ENCODE data around the gene NHEJ1. TPM values are rescaled to one million over a fixed set of nuclear protein-coding genes. Genes with fewer than 3 reads are reported as not detected.

NHEJ1 gene
- total RNA-seq, 1 experiment from 2014 or later: 28.4 TPM

GRCh38 chr2:219173176-219173575, 12.6 kb upstream of the NHEJ1 start:
- in situ Hi-C loops (cut with HindIII; ENCODE audit: low pct_unique_long_range_greater_than_20kb, low sequenced_read_pairs): no loop called here
- DNase-seq (ENCODE audit: low read depth, low spot score): no peak

- DNase-seq (ENCODE audit: low read depth, low spot score): no peak
- in situ Hi-C loops (cut with HindIII; ENCODE audit: low pct_unique_long_range_greater_than_20kb, low sequenced_read_pairs): no loop called here
Measured at GRCh38 chr2:219172231-219173154, 11.9 kb upstream of the NHEJ1 start.

- in situ Hi-C loops (cut with HindIII; ENCODE audit: low pct_unique_long_range_greater_than_20kb, low sequenced_read_pairs): no loop called here
- DNase-seq (ENCODE audit: low read depth, low spot score): peak; percentile 97
Measured at GRCh38 chr2:219171231-219171651, 10.6 kb upstream of the NHEJ1 start.

GRCh38 chr2:219169930-219170654, 9.5 kb upstream of the NHEJ1 start, which contains the start of gene SLC23A3:
TSS of gene SLC23A3 (minus strand) at chr2:219170029. CDS start at chr2:219169984, 45 bp downstream.
- in situ Hi-C loops (cut with HindIII; ENCODE audit: low pct_unique_long_range_greater_than_20kb, low sequenced_read_pairs): no loop called here
- no peak for DNase-seq (ENCODE audit: low read depth, low spot score)

GRCh38 chr2:219168932-219169331, 8.3 kb upstream of the NHEJ1 start:
- DNase-seq (ENCODE audit: low read depth, low spot score): no peak
- in situ Hi-C loops (cut with HindIII; ENCODE audit: low pct_unique_long_range_greater_than_20kb, low sequenced_read_pairs): no loop called here

- in situ Hi-C loops (cut with HindIII; ENCODE audit: low pct_unique_long_range_greater_than_20kb, low sequenced_read_pairs): no loop called here
- DNase-seq (ENCODE audit: low read depth, low spot score): no peak
Measured at GRCh38 chr2:219168526-219168925, 7.9 kb upstream of the NHEJ1 start.

- no peak for DNase-seq (ENCODE audit: low read depth, low spot score)
- in situ Hi-C loops (cut with HindIII; ENCODE audit: low pct_unique_long_range_greater_than_20kb, low sequenced_read_pairs): no loop called here
Measured at GRCh38 chr2:219167997-219168396, 7.4 kb upstream of the NHEJ1 start.

- no peak for DNase-seq (ENCODE audit: low read depth, low spot score)
- in situ Hi-C loops (cut with HindIII; ENCODE audit: low pct_unique_long_range_greater_than_20kb, low sequenced_read_pairs): no loop called here
Measured at GRCh38 chr2:219165058-219165911, 4.7 kb upstream of the NHEJ1 start.

GRCh38 chr2:219163156-219163555, 2.5 kb upstream of the NHEJ1 start:
- DNase-seq (ENCODE audit: low read depth, low spot score): no peak
- in situ Hi-C loops (cut with HindIII; ENCODE audit: low pct_unique_long_range_greater_than_20kb, low sequenced_read_pairs): no loop called here

- in situ Hi-C loops (cut with HindIII; ENCODE audit: low pct_unique_long_range_greater_than_20kb, low sequenced_read_pairs): no loop called here
- no peak for DNase-seq (ENCODE audit: low read depth, low spot score)
Measured at GRCh38 chr2:219161097-219161496, 482 bp upstream of the NHEJ1 start.

GRCh38 chr2:219159771-219160185, 837 bp downstream of the NHEJ1 start:
- in situ Hi-C loops (cut with HindIII; ENCODE audit: low pct_unique_long_range_greater_than_20kb, low sequenced_read_pairs): no loop called here
- DNase-seq (ENCODE audit: low read depth, low spot score): no peak

GRCh38 chr2:219158586-219158985, 2.0 kb downstream of the NHEJ1 start:
- in situ Hi-C loops (cut with HindIII; ENCODE audit: low pct_unique_long_range_greater_than_20kb, low sequenced_read_pairs): no loop called here

GRCh38 chr2:219158025-219158424, 2.6 kb downstream of the NHEJ1 start:
- no peak for DNase-seq (ENCODE audit: low read depth, low spot score)
- in situ Hi-C loops (cut with HindIII; ENCODE audit: low pct_unique_long_range_greater_than_20kb, low sequenced_read_pairs): no loop called here

More at GRCh38 chr2:219158586-219158985, 2.0 kb downstream of the NHEJ1 start:
- no peak for DNase-seq (ENCODE audit: low read depth, low spot score)

GRCh38 chr2:219157396-219157795, 3.2 kb downstream of the NHEJ1 start:
- no peak for DNase-seq (ENCODE audit: low read depth, low spot score)
- in situ Hi-C loops (cut with HindIII; ENCODE audit: low pct_unique_long_range_greater_than_20kb, low sequenced_read_pairs): no loop called here

- peak; percentile 87 for DNase-seq (ENCODE audit: low read depth, low spot score)
- in situ Hi-C loops (cut with HindIII; ENCODE audit: low pct_unique_long_range_greater_than_20kb, low sequenced_read_pairs): no loop called here
Measured at GRCh38 chr2:219155054-219155644, 5.5 kb downstream of the NHEJ1 start.

- DNase-seq (ENCODE audit: low read depth, low spot score): no peak
Measured at GRCh38 chr2:219149667-219150066, 10.9 kb downstream of the NHEJ1 start.

GRCh38 chr2:219142329-219142728, 18.3 kb downstream of the NHEJ1 start:
- in situ Hi-C loops (cut with HindIII; ENCODE audit: low pct_unique_long_range_greater_than_20kb, low sequenced_read_pairs): no loop called here
- DNase-seq (ENCODE audit: low read depth, low spot score): peak; percentile 26

More at GRCh38 chr2:219149667-219150066, 10.9 kb downstream of the NHEJ1 start:
- in situ Hi-C loops (cut with HindIII; ENCODE audit: low pct_unique_long_range_greater_than_20kb, low sequenced_read_pairs): no loop called here
